ENCODE data around the gene ATP1B2.
"Not testable (repeated sequence)": the region's sequence is repeated elsewhere in the genome, so short reads cannot be mapped to it uniquely, and the experiment has no call there.

The ATP1B2 gene

GRCh38 chr17:7650509-7651096 is at the start of gene ATP1B2:
ATP1B2 (plus strand) TSS chr17:7650926; CDS start chr17:7651519, 593 bp downstream.
- DNase-seq, result peak; percentile 74 to 79

GRCh38 chr17:7606280-7606679 is 44.4 kb upstream of the ATP1B2 start:
- no peak for DNase-seq

GRCh38 chr17:7610641-7611040 is 40.1 kb upstream of the ATP1B2 start:
- DNase-seq, result no peak

- no peak for DNase-seq
Observed at GRCh38 chr17:7611635-7612293, 39.0 kb upstream of the ATP1B2 start.

- DNase-seq, result no peak
Observed at GRCh38 chr17:7612294-7612640, 38.5 kb upstream of the ATP1B2 start.

GRCh38 chr17:7613769-7614424 is 36.8 kb upstream of the ATP1B2 start:
- no peak for DNase-seq

GRCh38 chr17:7614425-7615264 is 36.1 kb upstream of the ATP1B2 start, which contains the start of gene FXR2:
FXR2 (minus strand) TSS chr17:7614897; CDS start chr17:7614532, 365 bp downstream.
- peak; percentile 98 for DNase-seq

GRCh38 chr17:7615265-7615747 is 35.4 kb upstream of the ATP1B2 start:
- DNase-seq, result no peak

GRCh38 chr17:7618608-7619007 is 32.1 kb upstream of the ATP1B2 start:
- DNase-seq, result no peak

- DNase-seq, result no peak
Observed at GRCh38 chr17:7620835-7621234, 29.9 kb upstream of the ATP1B2 start.

- no peak for DNase-seq
Observed at GRCh38 chr17:7623661-7624060, 27.1 kb upstream of the ATP1B2 start.

GRCh38 chr17:7625749-7626148 is 25.0 kb upstream of the ATP1B2 start:
- DNase-seq, result not testable (repeated sequence)

GRCh38 chr17:7626307-7626706 is 24.4 kb upstream of the ATP1B2 start:
- no peak for DNase-seq

GRCh38 chr17:7626956-7627249 is 23.8 kb upstream of the ATP1B2 start:
- peak in 1 of 2 experiments; percentile 32 for DNase-seq

- peak in 1 of 2 experiments; percentile 70 for DNase-seq
Observed at GRCh38 chr17:7627250-7628121, 23.2 kb upstream of the ATP1B2 start, which contains the start of gene SAT2. SAT2 (minus strand) TSS chr17:7627821; CDS start chr17:7627635, 186 bp downstream.

GRCh38 chr17:7629939-7630571 is 20.7 kb upstream of the ATP1B2 start, which contains the start of gene SHBG:
SHBG (plus strand) TSS chr17:7630135; CDS start chr17:7630173, 38 bp downstream.
- DNase-seq, result no peak

GRCh38 chr17:7631398-7632380 is 19.0 kb upstream of the ATP1B2 start:
- no peak for DNase-seq

- DNase-seq, result no peak
Observed at GRCh38 chr17:7632492-7632894, 18.2 kb upstream of the ATP1B2 start.

GRCh38 chr17:7633093-7633492 is 17.6 kb upstream of the ATP1B2 start:
- DNase-seq, result no peak

- DNase-seq, result no peak
Observed at GRCh38 chr17:7634384-7634783, 16.3 kb upstream of the ATP1B2 start.
